ENCODE measurements around the gene LRRK2.

The LRRK2 gene

DNA sequence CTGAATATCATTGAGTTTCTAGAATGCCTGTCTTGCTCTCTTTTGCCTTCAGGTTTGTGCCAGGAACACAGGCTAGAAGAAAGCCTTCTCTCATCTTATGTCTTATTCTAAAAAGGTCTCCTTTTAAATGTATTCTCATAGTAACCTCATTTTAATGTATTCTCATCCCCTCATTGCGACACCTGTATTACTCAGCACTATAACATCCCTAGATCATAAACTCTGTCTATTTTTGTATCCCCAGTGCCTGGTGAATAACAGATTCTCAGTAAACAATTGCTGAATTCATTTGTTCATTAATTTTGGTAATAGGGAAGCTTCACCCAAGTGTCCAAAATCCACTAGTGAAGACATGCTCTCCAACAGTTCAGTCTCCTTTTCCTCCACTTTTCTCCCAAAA is 8.8 kb upstream of the LRRK2 start:
- Histone ChIP-seq H3K27me3 (ENCODE audit: control insufficient read depth, insufficient read depth, low read length) (no peaks in the 10 kb centered on the region), H3K9me3 (ENCODE audit: control insufficient read depth, insufficient read depth, low read depth, low read length) (peaks cover 8% of the 10 kb centered on the region; the same call in 1 of the 2 replicates), H3K27ac (ENCODE audit: low read depth, low read length) (no peak overlapping the region), H3K36me3 (ENCODE audit: control insufficient read depth, insufficient read depth, low read length) (no peaks in the 10 kb centered on the region), H3K4me1 (ENCODE audit: control insufficient read depth, insufficient read depth, low read length) (no peaks in the 10 kb centered on the region), H3K9ac (ENCODE audit: low read length) (no peak overlapping the region), H3K4me3 (ENCODE audit: low read depth, low read length) (no peak overlapping the region)

DNA sequence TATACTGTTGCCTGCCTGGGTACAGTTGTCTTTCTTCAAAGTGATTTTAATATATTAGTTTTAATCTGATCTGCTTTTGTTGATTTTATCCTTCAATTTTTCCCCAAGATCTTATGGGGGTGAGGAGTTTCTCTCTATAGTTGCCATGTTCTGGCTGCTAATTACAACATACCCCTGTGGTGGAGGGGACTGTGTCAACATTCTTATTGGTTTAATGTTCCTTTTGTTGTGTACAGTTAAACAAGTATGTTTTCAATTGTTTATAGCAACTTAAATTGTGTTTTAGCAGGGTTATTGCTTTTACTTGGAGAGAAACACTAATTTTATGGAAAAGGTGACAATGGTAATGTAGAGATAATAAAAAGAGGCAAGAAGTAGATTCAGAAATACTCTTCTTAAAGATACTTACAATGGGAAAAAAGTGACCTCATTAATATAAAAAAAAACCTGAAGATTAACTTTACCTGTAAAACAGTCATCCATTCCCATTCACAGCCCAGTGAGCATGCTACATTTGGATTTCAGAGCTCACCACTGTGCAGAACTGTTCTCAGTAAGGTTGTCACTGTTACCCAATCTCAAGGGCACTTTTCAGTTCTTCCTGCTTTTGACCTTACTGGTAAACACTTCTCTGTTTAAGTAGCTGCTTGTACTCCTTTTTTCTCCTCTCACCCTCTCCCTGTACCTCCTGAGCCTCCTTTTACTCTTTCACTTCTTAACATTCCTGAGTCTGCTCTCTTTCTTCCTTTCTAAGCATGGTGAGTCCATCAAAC is 8.1 kb upstream of the LRRK2 start:
- no peaks in the 10 kb centered on the region for H3K27me3 ChIP-seq (ENCODE audit: control insufficient read depth, insufficient read depth, low read length)
- no peak overlapping the region for H3K27ac ChIP-seq (ENCODE audit: low read depth, low read length)
- H3K4me3 ChIP-seq (ENCODE audit: low read depth, low read length) = no peak overlapping the region
- H3K9ac ChIP-seq (ENCODE audit: low read length) = no peak overlapping the region
- no peaks in the 10 kb centered on the region for H3K4me1 ChIP-seq (ENCODE audit: control insufficient read depth, insufficient read depth, low read length)
- peaks cover 5% of the 10 kb centered on the region; the same call in 1 of the 2 replicates for H3K9me3 ChIP-seq (ENCODE audit: control insufficient read depth, insufficient read depth, low read depth, low read length)
- H3K36me3 ChIP-seq (ENCODE audit: control insufficient read depth, insufficient read depth, low read length) = no peaks in the 10 kb centered on the region

DNA sequence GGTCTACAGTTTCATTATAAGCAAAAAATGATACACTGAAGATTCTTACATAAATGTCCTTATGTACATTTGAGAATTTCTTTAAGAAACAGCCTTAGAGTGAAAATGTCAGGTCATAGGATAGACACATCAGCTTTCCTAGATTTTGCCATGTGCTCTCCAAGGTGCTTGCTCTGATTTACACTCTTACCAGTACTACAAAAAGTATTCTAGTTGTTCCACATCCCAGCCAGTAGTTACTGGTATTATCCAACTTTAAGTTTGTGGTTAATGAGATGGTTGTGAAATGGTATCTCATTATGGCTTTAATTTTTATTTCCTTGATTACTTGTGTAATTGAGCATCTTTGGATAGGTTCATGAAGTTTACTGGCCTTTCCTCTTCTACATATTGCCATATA is 5.0 kb upstream of the LRRK2 start:
- Histone ChIP-seq H3K9me3 (ENCODE audit: control insufficient read depth, insufficient read depth, low read depth, low read length) (no peaks in the 10 kb centered on the region), H3K9ac (ENCODE audit: low read length) (no peak overlapping the region), H3K4me1 (ENCODE audit: control insufficient read depth, insufficient read depth, low read length) (no peaks in the 10 kb centered on the region), H3K27ac (ENCODE audit: low read depth, low read length) (no peak overlapping the region), H3K4me3 (ENCODE audit: low read depth, low read length) (no peak overlapping the region), H3K27me3 (ENCODE audit: control insufficient read depth, insufficient read depth, low read length) (peaks cover 22% of the 10 kb centered on the region), H3K36me3 (ENCODE audit: control insufficient read depth, insufficient read depth, low read length) (no peaks in the 10 kb centered on the region)

- Histone ChIP-seq H3K9me3 (ENCODE audit: control insufficient read depth, insufficient read depth, low read depth, low read length) (no peaks in the 10 kb centered on the region), H3K4me1 (ENCODE audit: control insufficient read depth, insufficient read depth, low read length) (no peaks in the 10 kb centered on the region), H3K4me3 (ENCODE audit: low read depth, low read length) (no peak overlapping the region), H3K9ac (ENCODE audit: low read length) (no peak overlapping the region), H3K27ac (ENCODE audit: low read depth, low read length) (no peak overlapping the region), H3K36me3 (ENCODE audit: control insufficient read depth, insufficient read depth, low read length) (no peaks in the 10 kb centered on the region), H3K27me3 (ENCODE audit: control insufficient read depth, insufficient read depth, low read length) (peaks cover 43% of the 10 kb centered on the region)
Observed at GRCh38 chr12:40222247-40222646, 2.5 kb upstream of the LRRK2 start.

- Histone ChIP-seq H3K27ac (ENCODE audit: low read depth, low read length) (no peak overlapping the region), H3K9ac (ENCODE audit: low read length) (no peak overlapping the region), H3K4me3 (ENCODE audit: low read depth, low read length) (no peak overlapping the region)
Observed at GRCh38 chr12:40223646-40224045, 1.2 kb upstream of the LRRK2 start.

DNA sequence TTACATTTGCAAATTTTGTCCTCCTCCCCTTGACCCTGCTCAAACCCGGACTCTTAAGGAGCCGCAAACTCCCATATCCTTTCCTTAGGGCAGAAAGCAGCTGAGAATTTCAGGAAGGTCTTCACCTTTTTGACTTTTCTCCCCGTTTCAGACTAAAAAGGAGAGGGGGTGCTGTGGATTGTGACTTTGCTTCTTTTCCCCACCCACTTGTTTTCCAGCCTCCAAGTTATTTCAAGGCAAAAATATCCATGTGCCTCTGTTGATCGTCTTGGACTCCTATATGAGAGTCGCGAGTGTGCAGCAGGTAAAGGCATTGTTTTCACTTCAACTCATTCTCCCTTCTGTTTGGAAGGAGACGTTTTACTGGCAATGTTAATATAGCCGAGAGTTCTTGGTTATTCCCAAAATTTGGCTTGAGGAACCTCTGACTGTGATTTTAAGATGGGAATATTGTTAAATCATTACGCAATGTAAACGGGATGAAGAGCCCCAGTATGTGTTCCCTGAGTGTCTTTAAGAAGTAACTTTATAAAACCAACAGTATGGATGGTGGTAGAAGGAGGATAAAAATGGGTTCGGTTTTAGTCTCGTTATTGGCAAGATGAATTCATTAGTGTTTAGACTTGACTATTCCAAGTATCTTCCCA is 663 bp downstream of the LRRK2 start:
- no peaks in the 10 kb centered on the region for H3K36me3 ChIP-seq (ENCODE audit: control insufficient read depth, insufficient read depth, low read length)
- H3K9ac ChIP-seq (ENCODE audit: low read length) = no peak overlapping the region
- no peak overlapping the region for H3K27ac ChIP-seq (ENCODE audit: low read depth, low read length)
- no peaks in the 10 kb centered on the region for H3K4me1 ChIP-seq (ENCODE audit: control insufficient read depth, insufficient read depth, low read length)
- no peaks in the 10 kb centered on the region for H3K9me3 ChIP-seq (ENCODE audit: control insufficient read depth, insufficient read depth, low read depth, low read length)
- peak overlapping the region; percentile 69 for H3K4me3 ChIP-seq (ENCODE audit: low read depth, low read length)
- H3K27me3 ChIP-seq (ENCODE audit: control insufficient read depth, insufficient read depth, low read length) = peaks cover 43% of the 10 kb centered on the region

More at GRCh38 chr12:40223646-40224045, 1.2 kb upstream of the LRRK2 start:
- H3K36me3 ChIP-seq (ENCODE audit: control insufficient read depth, insufficient read depth, low read length) = no peaks in the 10 kb centered on the region
- H3K9me3 ChIP-seq (ENCODE audit: control insufficient read depth, insufficient read depth, low read depth, low read length) = no peaks in the 10 kb centered on the region
- no peaks in the 10 kb centered on the region for H3K4me1 ChIP-seq (ENCODE audit: control insufficient read depth, insufficient read depth, low read length)
- peaks cover 43% of the 10 kb centered on the region for H3K27me3 ChIP-seq (ENCODE audit: control insufficient read depth, insufficient read depth, low read length)

GRCh38 chr12:40225984-40226602 is 1.3 kb downstream of the LRRK2 start:
- no peak overlapping the region for H3K27ac ChIP-seq (ENCODE audit: low read depth, low read length)
- peaks cover 43% of the 10 kb centered on the region for H3K27me3 ChIP-seq (ENCODE audit: control insufficient read depth, insufficient read depth, low read length)
- no peak overlapping the region for H3K4me3 ChIP-seq (ENCODE audit: low read depth, low read length)
- H3K4me1 ChIP-seq (ENCODE audit: control insufficient read depth, insufficient read depth, low read length) = no peaks in the 10 kb centered on the region
- H3K9ac ChIP-seq (ENCODE audit: low read length) = no peak overlapping the region
- H3K9me3 ChIP-seq (ENCODE audit: control insufficient read depth, insufficient read depth, low read depth, low read length) = no peaks in the 10 kb centered on the region
- no peaks in the 10 kb centered on the region for H3K36me3 ChIP-seq (ENCODE audit: control insufficient read depth, insufficient read depth, low read length)

GRCh38 chr12:40226705-40227104 is 1.9 kb downstream of the LRRK2 start:
- Histone ChIP-seq H3K27ac (ENCODE audit: low read depth, low read length) (no peak overlapping the region), H3K36me3 (ENCODE audit: control insufficient read depth, insufficient read depth, low read length) (no peaks in the 10 kb centered on the region), H3K9me3 (ENCODE audit: control insufficient read depth, insufficient read depth, low read depth, low read length) (no peaks in the 10 kb centered on the region), H3K9ac (ENCODE audit: low read length) (no peak overlapping the region), H3K4me1 (ENCODE audit: control insufficient read depth, insufficient read depth, low read length) (no peaks in the 10 kb centered on the region), H3K27me3 (ENCODE audit: control insufficient read depth, insufficient read depth, low read length) (peaks cover 43% of the 10 kb centered on the region), H3K4me3 (ENCODE audit: low read depth, low read length) (no peak overlapping the region)

DNA sequence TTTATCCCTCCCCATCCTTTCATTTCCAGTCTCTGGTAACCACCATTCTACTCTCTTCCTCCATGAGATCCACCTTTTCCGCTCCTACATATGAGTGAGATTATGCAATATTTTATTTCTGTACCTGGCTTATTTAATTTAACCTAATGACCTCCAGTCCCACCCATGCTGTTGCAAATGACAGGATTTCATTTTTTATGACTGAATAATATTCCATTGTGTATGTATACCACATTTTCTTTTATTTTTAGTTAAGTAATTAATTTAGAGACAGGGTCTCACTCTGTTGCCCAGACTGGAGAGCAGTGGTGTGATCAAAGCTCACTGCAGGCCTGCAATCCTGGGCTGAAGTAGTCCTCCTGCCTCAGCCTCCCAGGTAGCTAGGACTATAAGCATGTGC is 2.6 kb downstream of the LRRK2 start:
- H3K9ac ChIP-seq (ENCODE audit: low read length) = no peak overlapping the region
- H3K4me3 ChIP-seq (ENCODE audit: low read depth, low read length) = no peak overlapping the region
- H3K36me3 ChIP-seq (ENCODE audit: control insufficient read depth, insufficient read depth, low read length) = no peaks in the 10 kb centered on the region
- no peaks in the 10 kb centered on the region for H3K4me1 ChIP-seq (ENCODE audit: control insufficient read depth, insufficient read depth, low read length)
- H3K27ac ChIP-seq (ENCODE audit: low read depth, low read length) = no peak overlapping the region
- no peaks in the 10 kb centered on the region for H3K9me3 ChIP-seq (ENCODE audit: control insufficient read depth, insufficient read depth, low read depth, low read length)
- H3K27me3 ChIP-seq (ENCODE audit: control insufficient read depth, insufficient read depth, low read length) = peaks cover 43% of the 10 kb centered on the region

- H3K27ac ChIP-seq (ENCODE audit: low read depth, low read length) = no peak overlapping the region
- no peaks in the 10 kb centered on the region for H3K36me3 ChIP-seq (ENCODE audit: control insufficient read depth, insufficient read depth, low read length)
- H3K9me3 ChIP-seq (ENCODE audit: control insufficient read depth, insufficient read depth, low read depth, low read length) = no peaks in the 10 kb centered on the region
- peaks cover 32% of the 10 kb centered on the region for H3K27me3 ChIP-seq (ENCODE audit: control insufficient read depth, insufficient read depth, low read length)
- no peak overlapping the region for H3K9ac ChIP-seq (ENCODE audit: low read length)
- no peak overlapping the region for H3K4me3 ChIP-seq (ENCODE audit: low read depth, low read length)
- no peaks in the 10 kb centered on the region for H3K4me1 ChIP-seq (ENCODE audit: control insufficient read depth, insufficient read depth, low read length)
Observed at GRCh38 chr12:40228727-40229126, 3.9 kb downstream of the LRRK2 start.
